GM18505 (cell line): ENCODE data around the gene RERE.

Source experiments
- ATAC-seq: cut with Tn5 transposase; IDR thresholded peaks from one replicate; pipeline ENCODE4 v1.9.1; 2021; ENCODE audit not compliant: unreplicated experiment
- POLR2A ChIP-seq: IDR thresholded peaks from 4 replicates; pipeline ENCODE4 v1.6.1; 2011; ENCODE audit warnings: borderline replicate concordance; ENCODE audit not compliant: insufficient read depth, insufficient read length; ENCODE audit errors: extremely low read depth

Gene RERE

GRCh38 chr1:8562881-8563865, 254.3 kb downstream of the RERE start:
- ATAC-seq, result no peak
- no peak for TF ChIP-seq POLR2A

- no peak for ATAC-seq
- TF ChIP-seq POLR2A, result no peak
Measured at GRCh38 chr1:8562222-8562621, 255.2 kb downstream of the RERE start.

- no peak for TF ChIP-seq POLR2A
- ATAC-seq, result no peak
Measured at GRCh38 chr1:8560611-8561544, 256.6 kb downstream of the RERE start.

- TF ChIP-seq POLR2A, result no peak
- no peak for ATAC-seq
Measured at GRCh38 chr1:8560035-8560434, 257.4 kb downstream of the RERE start.

- no peak for TF ChIP-seq POLR2A
- no peak for ATAC-seq
Measured at GRCh38 chr1:8555582-8555981, 261.9 kb downstream of the RERE start.

GRCh38 chr1:8554956-8555534, 262.4 kb downstream of the RERE start:
- ATAC-seq, result no peak

GRCh38 chr1:8552820-8553397, 264.5 kb downstream of the RERE start:
- TF ChIP-seq POLR2A, result no peak
- no peak for ATAC-seq

More at GRCh38 chr1:8554956-8555534, 262.4 kb downstream of the RERE start:
- TF ChIP-seq POLR2A, result no peak

- no peak for ATAC-seq
- no peak for TF ChIP-seq POLR2A
Measured at GRCh38 chr1:8551613-8552489, 265.6 kb downstream of the RERE start.

- no peak for ATAC-seq
- TF ChIP-seq POLR2A, result no peak
Measured at GRCh38 chr1:8551057-8551456, 266.4 kb downstream of the RERE start.

- ATAC-seq, result no peak
- TF ChIP-seq POLR2A, result no peak
Measured at GRCh38 chr1:8547791-8548190, 269.6 kb downstream of the RERE start.

GRCh38 chr1:8545078-8545477, 272.4 kb downstream of the RERE start:
- no peak for TF ChIP-seq POLR2A
- no peak for ATAC-seq

GRCh38 chr1:8544644-8545043, 272.8 kb downstream of the RERE start:
- TF ChIP-seq POLR2A, result no peak
- ATAC-seq, result no peak

- no peak for ATAC-seq
- TF ChIP-seq POLR2A, result no peak
Measured at GRCh38 chr1:8543965-8544364, 273.5 kb downstream of the RERE start.
